MCF 10A (cell line): Measurements from ENCODE around the gene ZNF554. TPM values are rescaled to one million over a fixed set of nuclear protein-coding genes. Genes with fewer than 3 reads are reported as not detected.

Experiments used
- BruUV-seq: library from RNA; stranded (reverse); fragments of 400-500 nt; replicated peaks from 2 replicates; lab custom pipeline; 2021; lab: Mats Ljungman, UMichigan
- CTCF ChIA-PET: fragments of 300-600 bp; sonication (Branson Sonifier 250); formaldehyde crosslinking; extraction: SDS; loops from one replicate; lab custom pipeline; 2021; ENCODE audit warnings: antibody characterized with exemption, inconsistent platforms; lab: Yijun Ruan, JAX
- POLR2A ChIA-PET: fragments of 300-600, 350-650 bp; sonication (Branson Sonifier 250); formaldehyde crosslinking; extraction: SDS; loops from one replicate; lab custom pipeline; 2020; ENCODE audit warnings: antibody characterized with exemption, inconsistent platforms; lab: Yijun Ruan, JAX
- DNase-seq: peaks from one replicate; pipeline ENCODE4 v3.0.0-alpha.2; 2018; ENCODE audit not compliant: unreplicated experiment
- H3K27ac Mint-ChIP-seq: one replicate; pipeline ENCODE4 v1.8.0; 2022; ENCODE audit warnings: mild to moderate bottlenecking, low read depth, mixed read lengths; ENCODE audit not compliant: unreplicated experiment
- H3K27me3 Mint-ChIP-seq: one replicate; pipeline ENCODE4 v1.8.0; 2022; ENCODE audit warnings: mixed read lengths; ENCODE audit not compliant: insufficient read depth, unreplicated experiment
- H3K36me3 Mint-ChIP-seq: one replicate; pipeline ENCODE4 v1.8.0; 2022; ENCODE audit warnings: mild to moderate bottlenecking, moderate library complexity, mixed read lengths; ENCODE audit not compliant: insufficient read depth, unreplicated experiment
- H3K4me1 Mint-ChIP-seq: one replicate; pipeline ENCODE4 v1.8.0; 2022; ENCODE audit warnings: mixed read lengths; ENCODE audit not compliant: insufficient read depth, unreplicated experiment
- H3K4me3 Mint-ChIP-seq: one replicate; pipeline ENCODE4 v1.8.0; 2022; ENCODE audit warnings: mild to moderate bottlenecking, moderate library complexity, mixed read lengths; ENCODE audit not compliant: unreplicated experiment
- H3K9me3 Mint-ChIP-seq: one replicate; pipeline ENCODE4 v1.8.0; 2022; ENCODE audit warnings: mixed read lengths; ENCODE audit not compliant: unreplicated experiment
- CTCF ChIP-seq: fragments of 200-600 bp; IDR thresholded peaks from one replicate; pipeline ENCODE4 v1.8.0; 2022; ENCODE audit warnings: antibody characterized with exemption, mild to moderate bottlenecking; ENCODE audit not compliant: unreplicated experiment
- intact Hi-C: fragments of 100-400 bp; cut with micrococcal nuclease; formaldehyde crosslinking; loops from 2 replicates; pipeline ENCODE4 v1.14.1; 2022
- total RNA-seq: library from RNA; stranded (reverse); gene quantifications from 2 replicates; pipeline ENCODE4 v1.2.3, GENCODE V29; 2022

The ZNF554 gene
- total RNA-seq, 1 experiment from 2014 or later = 3.1 TPM

DNA sequence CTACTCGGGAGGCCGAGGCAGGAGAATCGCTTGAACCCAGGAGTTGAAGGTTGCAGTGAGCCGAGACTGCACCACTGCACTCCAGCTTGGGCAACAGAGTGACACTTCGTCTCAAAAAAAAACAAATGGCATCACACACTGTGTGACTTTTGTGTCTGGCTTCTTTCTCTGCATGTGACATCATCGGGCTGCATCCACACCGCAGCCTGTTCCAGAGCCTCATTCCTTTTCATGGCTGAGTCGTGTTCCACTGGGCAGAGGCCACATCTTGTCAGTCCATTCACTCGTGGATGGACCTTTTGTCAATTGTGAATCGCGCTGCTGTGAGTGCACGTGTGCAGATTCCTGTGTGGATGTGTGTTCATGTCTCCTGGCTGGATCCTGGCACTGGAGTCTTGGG is 26.1 kb upstream of the ZNF554 start:
- Mint-ChIP-seq H3K27ac (no peak overlapping the region), H3K4me1 (no peaks in the 10 kb centered on the region), H3K9me3 (no peaks in the 10 kb centered on the region), H3K27me3 (no peaks in the 10 kb centered on the region), H3K36me3 (peaks cover 31% of the 10 kb centered on the region), H3K4me3 (no peak overlapping the region)
- ChIA-PET POLR2A (no interaction called here), CTCF (interaction anchor here (0.6 kb wide), 1 partner anchor 141 kb away, joined by 3 read pairs; no protein-coding TSS in a partner anchor)
- BruUV-seq = no TSS peak
- no peak for TF ChIP-seq CTCF
- DNase-seq = no peak
- intact Hi-C loops = no loop called here

DNA sequence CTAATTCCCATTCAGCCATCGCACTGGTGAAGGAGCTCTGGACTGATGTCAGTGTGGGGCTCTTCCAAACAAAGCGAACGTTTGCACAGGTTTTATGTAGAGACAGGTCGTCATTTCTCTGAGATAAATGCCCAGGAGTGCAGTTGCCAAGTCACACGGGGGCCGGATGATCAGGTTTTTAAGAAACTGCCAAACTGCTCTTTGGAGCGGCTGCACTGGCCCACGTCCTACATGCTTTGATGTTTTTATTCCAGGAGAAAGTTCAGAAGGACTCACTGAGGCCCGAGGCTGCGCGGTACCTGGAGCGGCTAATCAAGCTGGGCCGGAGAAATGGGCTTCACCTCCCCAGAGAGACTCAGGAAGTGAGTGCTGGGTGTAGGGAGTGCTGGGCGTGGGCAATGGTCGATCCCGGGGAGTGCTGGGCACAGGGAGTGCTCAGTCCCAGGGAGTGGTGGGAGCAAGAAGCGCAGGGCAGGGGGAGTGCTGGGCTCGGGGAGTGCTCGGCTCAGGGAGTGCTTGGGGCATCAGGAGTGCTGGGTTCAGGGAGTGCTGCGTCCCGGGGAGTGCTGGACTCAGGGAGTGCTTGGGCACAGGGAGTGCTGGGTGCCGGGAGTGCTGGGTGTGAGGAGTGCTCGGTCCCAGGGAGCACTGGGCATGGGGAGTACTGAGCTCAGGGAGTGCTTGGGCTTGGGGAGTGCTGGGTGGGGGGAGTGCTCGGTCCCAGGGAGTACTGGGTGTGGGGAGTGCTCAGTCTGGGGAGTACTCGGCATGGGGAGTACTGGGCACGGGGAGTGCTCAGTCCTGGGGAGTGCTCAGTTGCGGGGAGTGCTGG is 23.6 kb upstream of the ZNF554 start:
- intact Hi-C loops = no loop called here
- ChIA-PET CTCF (interaction anchor here (0.6 to 0.8 kb wide), 2 partner anchors 23 to 29 kb away, joined by 4 read pairs; partner anchors contain the start of gene ZNF554), POLR2A (no interaction called here)
- no peak for TF ChIP-seq CTCF
- Mint-ChIP-seq H3K4me3 (no peak overlapping the region), H3K36me3 (peaks cover 30% of the 10 kb centered on the region), H3K27ac (no peak overlapping the region), H3K4me1 (no peaks in the 10 kb centered on the region), H3K9me3 (no peaks in the 10 kb centered on the region), H3K27me3 (no peaks in the 10 kb centered on the region)
- DNase-seq = no peak
- BruUV-seq = no TSS peak

DNA sequence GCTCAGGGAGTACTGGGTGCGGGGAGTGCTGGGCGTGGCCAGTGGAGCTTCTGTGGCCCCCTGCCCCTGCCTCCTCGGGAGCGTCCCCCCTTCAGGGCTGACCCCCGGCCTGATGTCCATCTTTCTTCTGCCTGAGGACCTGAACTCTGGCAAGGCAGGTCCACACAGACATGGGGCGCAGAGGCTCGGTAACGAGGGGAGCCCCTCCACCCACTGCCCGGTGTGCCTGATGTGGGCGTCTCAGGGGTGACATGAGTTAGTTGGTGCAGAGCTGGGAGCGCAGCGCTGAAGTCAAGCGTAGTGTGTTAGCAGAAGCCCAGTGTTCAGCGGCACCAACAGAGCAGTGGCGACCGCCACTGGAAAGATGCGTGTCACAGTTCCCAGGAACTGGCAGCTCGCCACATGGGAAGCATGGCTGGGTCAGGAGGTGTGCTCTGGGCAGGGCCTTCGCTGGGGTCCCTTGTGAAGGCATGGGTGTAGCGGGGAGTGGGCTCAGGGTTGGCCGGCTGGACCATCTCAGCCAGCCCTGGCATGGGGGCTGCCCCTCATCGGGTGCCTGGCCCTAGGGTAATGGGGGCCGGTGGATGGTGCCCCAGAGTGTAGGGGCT is 22.9 kb upstream of the ZNF554 start:
- H3K4me3 Mint-ChIP-seq = no peak overlapping the region
- intact Hi-C loops = no loop called here
- no peak overlapping the region for H3K27ac Mint-ChIP-seq
- H3K4me1 Mint-ChIP-seq = no peaks in the 10 kb centered on the region
- TF ChIP-seq CTCF = no peak
- H3K27me3 Mint-ChIP-seq = no peaks in the 10 kb centered on the region
- H3K36me3 Mint-ChIP-seq = peaks cover 35% of the 10 kb centered on the region
- ChIA-PET POLR2A (no interaction called here), CTCF (interaction anchor here (0.5 to 0.8 kb wide), 2 partner anchors 23 to 160 kb away, joined by 3 to 4 read pairs; partner anchors contain the start of gene ZNF554)
- no peak for DNase-seq
- BruUV-seq = no TSS peak
- no peaks in the 10 kb centered on the region for H3K9me3 Mint-ChIP-seq

DNA sequence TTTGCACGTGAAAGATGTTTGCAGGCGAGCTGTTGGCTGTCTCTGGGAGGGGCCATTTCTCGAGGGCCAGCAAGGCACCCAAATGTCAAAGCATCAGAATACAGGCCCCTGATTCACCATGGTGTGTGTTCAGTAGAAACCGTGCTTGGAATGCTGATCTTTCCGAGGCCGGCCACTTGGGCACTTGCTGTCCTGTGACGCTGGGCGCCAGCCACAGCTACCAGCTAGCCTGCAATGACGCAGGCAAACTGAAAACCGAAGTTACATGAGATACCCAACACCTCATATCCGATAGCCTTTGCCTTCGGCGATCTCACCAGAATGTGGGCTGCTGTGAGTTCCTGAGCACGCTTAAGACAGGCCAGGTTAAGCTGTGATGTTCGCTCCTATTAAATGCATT is 22.4 kb upstream of the ZNF554 start:
- Mint-ChIP-seq H3K27ac (no peak overlapping the region), H3K27me3 (no peaks in the 10 kb centered on the region), H3K4me1 (no peaks in the 10 kb centered on the region), H3K36me3 (peaks cover 38% of the 10 kb centered on the region), H3K4me3 (no peak overlapping the region), H3K9me3 (no peaks in the 10 kb centered on the region)
- ChIA-PET CTCF (interaction anchor here (0.5 to 0.6 kb wide), 2 partner anchors 74 to 160 kb away, joined by 3 read pairs; no protein-coding TSS in a partner anchor), POLR2A (no interaction called here)
- intact Hi-C loops = no loop called here
- TF ChIP-seq CTCF = no peak
- no TSS peak for BruUV-seq
- DNase-seq = no peak
